T-helper 22 cell (primary cell): Measurements from ENCODE around the gene ETS2.
"Not testable (repeated sequence)": the region's sequence is repeated elsewhere in the genome, so short reads cannot be mapped to it uniquely, and the experiment has no call there.

ENCODE experiments used
- DNase-seq: peaks from one replicate; pipeline ENCODE4 v3.0.0-alpha.2; 2020; ENCODE audit warnings: low read depth

Gene ETS2

GRCh38 chr21:38818325-38818723 is 12.6 kb downstream of the ETS2 start:
- no peak for DNase-seq

- no peak for DNase-seq
Observed at GRCh38 chr21:38819051-38819718, 13.5 kb downstream of the ETS2 start.

GRCh38 chr21:38819719-38820159 is 14.0 kb downstream of the ETS2 start:
- DNase-seq: no peak

- no peak for DNase-seq
Observed at GRCh38 chr21:38820471-38821239, 14.9 kb downstream of the ETS2 start.

GRCh38 chr21:38821248-38821647 is 15.5 kb downstream of the ETS2 start:
- DNase-seq: no peak

GRCh38 chr21:38821959-38822682 is 16.4 kb downstream of the ETS2 start:
- no peak for DNase-seq

- no peak for DNase-seq
Observed at GRCh38 chr21:38822778-38823238, 17.1 kb downstream of the ETS2 start.

GRCh38 chr21:38823737-38824123 is 18.0 kb downstream of the ETS2 start:
- DNase-seq: no peak

GRCh38 chr21:38824124-38824822 is 18.5 kb downstream of the ETS2 start:
- DNase-seq: no peak

GRCh38 chr21:38825269-38825668 is 19.5 kb downstream of the ETS2 start:
- DNase-seq: no peak

GRCh38 chr21:38825921-38826320 is 20.2 kb downstream of the ETS2 start:
- DNase-seq: no peak

GRCh38 chr21:38828111-38828510 is 22.4 kb downstream of the ETS2 start:
- DNase-seq: not testable (repeated sequence)

- no peak for DNase-seq
Observed at GRCh38 chr21:38830671-38831525, 25.2 kb downstream of the ETS2 start.

- DNase-seq: no peak
Observed at GRCh38 chr21:38831526-38832467, 26.1 kb downstream of the ETS2 start.

- DNase-seq: no peak
Observed at GRCh38 chr21:38832664-38833063, 26.9 kb downstream of the ETS2 start.

GRCh38 chr21:38833117-38833516 is 27.4 kb downstream of the ETS2 start:
- DNase-seq: no peak

GRCh38 chr21:38834725-38835124 is 29.0 kb downstream of the ETS2 start:
- no peak for DNase-seq

- DNase-seq: no peak
Observed at GRCh38 chr21:38837806-38838461, 32.2 kb downstream of the ETS2 start.

- no peak for DNase-seq
Observed at GRCh38 chr21:38838598-38839327, 33.0 kb downstream of the ETS2 start.
